H54 (cell line): ENCODE data around the gene WIF1.

ENCODE experiments used
- DNase-seq: peaks from one replicate; pipeline ENCODE4 v3.0.0; 2011; ENCODE audit warnings: low spot score, mixed read lengths; ENCODE audit not compliant: insufficient read length
- FAIRE-seq: peaks from 3 replicates; lab custom pipeline; 2011; peaks lifted over from hg19 to GRCh38; lab: Jason Lieb, UNC
- POLR2A ChIP-seq: IDR thresholded peaks from 2 replicates; pipeline ENCODE4 v1.6.1; 2011; ENCODE audit warnings: low read depth, mild to moderate bottlenecking, low read length

WIF1 gene

GRCh38 chr12:65023485-65023884, 97.6 kb downstream of the WIF1 start:
- DNase-seq (no peak), FAIRE-seq (no peak)
- no peak for TF ChIP-seq POLR2A

DNA sequence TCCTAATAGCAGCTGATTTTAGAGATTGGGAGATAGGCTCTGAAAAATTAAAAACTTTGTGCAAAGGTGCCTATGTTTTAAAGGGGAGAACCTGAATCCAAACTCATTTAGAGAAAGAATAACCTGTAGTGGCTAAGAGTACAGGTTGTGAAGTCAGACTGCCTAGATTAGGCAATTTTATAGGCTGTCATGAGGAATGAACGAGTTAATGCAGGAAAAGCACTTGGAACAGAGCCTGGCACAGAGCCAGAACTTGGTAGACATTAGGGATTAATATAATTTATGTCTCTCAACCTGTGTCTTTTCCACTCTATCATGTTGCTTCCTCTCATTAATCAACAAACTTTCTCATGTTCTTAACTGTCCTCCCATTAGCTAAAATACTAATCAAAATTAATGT, 98.1 kb downstream of the WIF1 start:
- no peak for TF ChIP-seq POLR2A
- FAIRE-seq (no peak), DNase-seq (no peak)

DNA sequence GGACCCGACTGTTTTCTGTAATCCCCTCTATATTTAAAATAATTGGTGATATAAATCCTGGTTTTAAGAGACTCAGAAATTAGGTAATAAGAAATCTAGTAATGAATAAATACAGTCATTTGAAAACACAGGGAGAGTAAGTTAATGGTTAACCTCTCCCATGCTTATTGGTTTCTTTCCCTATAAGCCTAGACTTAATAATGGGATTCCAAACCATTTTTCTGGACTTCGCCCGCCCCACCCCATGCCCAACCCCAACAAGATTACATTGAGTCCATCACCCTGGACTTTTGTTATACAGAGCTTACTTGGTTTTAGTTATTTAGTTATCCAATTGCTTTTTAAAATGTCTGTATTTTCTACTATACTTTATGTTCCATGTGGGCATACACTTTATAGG, 98.7 kb downstream of the WIF1 start:
- no peak for TF ChIP-seq POLR2A
- FAIRE-seq = no peak
- no peak for DNase-seq

GRCh38 chr12:65019696-65020234, 101.3 kb downstream of the WIF1 start:
- no peak for TF ChIP-seq POLR2A
- FAIRE-seq (no peak), DNase-seq (no peak)

- TF ChIP-seq POLR2A = no peak
- DNase-seq (no peak), FAIRE-seq (no peak)
These were observed 104.0 kb downstream of the WIF1 start for GRCh38 chr12:65016881-65017650.

GRCh38 chr12:65015850-65016249, 105.3 kb downstream of the WIF1 start:
- TF ChIP-seq POLR2A = no peak
- FAIRE-seq (no peak), DNase-seq (no peak)

GRCh38 chr12:65014504-65015271, 106.4 kb downstream of the WIF1 start:
- FAIRE-seq (no peak), DNase-seq (no peak)
- TF ChIP-seq POLR2A = no peak

DNA sequence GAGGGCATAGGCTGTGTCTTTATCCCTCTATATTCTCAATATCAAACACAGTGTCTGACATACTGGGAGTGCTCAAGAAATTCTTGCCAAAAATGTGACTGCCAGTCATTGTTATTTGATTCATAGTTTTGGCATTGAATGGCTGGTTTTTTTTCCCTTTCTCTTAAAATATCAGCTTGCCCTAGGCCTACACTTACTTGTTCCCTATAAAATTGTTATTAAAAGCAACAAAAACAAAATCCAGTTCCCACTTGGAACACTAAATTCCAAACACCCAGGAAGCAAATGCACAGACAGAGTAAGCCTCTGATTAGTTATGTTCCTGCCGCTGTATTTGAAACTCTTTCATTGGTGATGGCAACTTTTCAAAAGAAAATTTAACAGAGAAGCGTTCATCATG, 110.7 kb downstream of the WIF1 start:
- FAIRE-seq (no peak), DNase-seq (no peak)
- no peak for TF ChIP-seq POLR2A

DNA sequence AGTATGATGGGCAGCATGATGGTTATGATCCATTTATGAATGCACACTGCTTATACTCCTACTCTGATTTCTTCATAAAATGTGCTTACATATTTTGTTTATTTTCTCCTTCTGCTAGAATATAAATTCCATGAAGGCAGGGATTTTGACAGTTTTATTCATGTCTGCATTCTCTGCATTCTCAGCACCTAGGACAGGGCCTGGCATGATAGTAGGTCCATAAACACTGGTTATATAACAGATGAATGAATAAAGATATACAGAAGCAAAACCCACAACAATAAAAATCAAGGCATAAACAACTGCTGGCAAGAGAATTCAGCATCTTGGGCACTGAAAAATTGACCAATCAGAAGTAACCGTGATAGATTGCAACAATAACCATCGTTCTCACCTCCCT, 115.4 kb downstream of the WIF1 start:
- TF ChIP-seq POLR2A = no peak
- no peak for FAIRE-seq
- DNase-seq = no peak

- no peak for TF ChIP-seq POLR2A
- no peak for FAIRE-seq
- no peak for DNase-seq
These were observed 116.8 kb downstream of the WIF1 start for GRCh38 chr12:65004270-65004669.
